HG03108 (cell line): Measurements from ENCODE around the gene TMEM200C.
"Not testable (repeated sequence)": the region's sequence is repeated elsewhere in the genome, so short reads cannot be mapped to it uniquely, and the experiment has no call there.

ENCODE experiments used
- ATAC-seq: cut with Tn5 transposase; IDR thresholded peaks from one replicate; pipeline ENCODE4 v1.9.1; 2021; ENCODE audit warnings: moderate library complexity; ENCODE audit not compliant: unreplicated experiment

Gene TMEM200C

DNA sequence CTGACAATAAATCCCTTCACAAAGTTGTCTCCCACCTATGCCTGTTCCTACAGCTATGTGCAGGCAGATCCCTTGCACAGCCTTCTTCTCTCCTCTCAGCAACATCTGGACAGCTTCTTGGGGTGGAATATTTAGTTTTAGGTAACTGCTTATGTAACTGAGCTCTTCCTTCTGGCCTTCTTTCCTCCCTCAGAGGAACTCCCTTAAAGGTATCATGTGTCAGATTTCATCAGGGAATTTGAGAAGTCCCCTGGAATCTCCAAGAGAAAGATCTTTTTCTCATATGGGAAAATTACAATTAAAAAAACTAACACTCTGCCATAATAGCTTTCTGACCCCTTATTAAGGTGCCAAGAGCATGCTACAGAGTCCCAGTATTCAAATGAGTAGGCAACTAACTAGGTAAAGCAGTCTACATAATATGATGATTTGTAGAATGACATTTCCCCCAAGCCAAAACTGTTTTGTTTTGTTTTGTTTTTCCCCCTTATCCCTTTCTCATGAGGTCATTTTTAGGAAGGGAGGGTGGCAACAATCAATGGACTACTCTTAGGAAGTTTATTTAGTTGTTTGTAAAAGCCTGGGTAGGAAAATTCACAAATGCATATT is 2.4 kb downstream of the TMEM200C start:
- no peak for ATAC-seq

- no peak for ATAC-seq
Measured at GRCh38 chr18:5891854-5892215, 3.5 kb downstream of the TMEM200C start.

DNA sequence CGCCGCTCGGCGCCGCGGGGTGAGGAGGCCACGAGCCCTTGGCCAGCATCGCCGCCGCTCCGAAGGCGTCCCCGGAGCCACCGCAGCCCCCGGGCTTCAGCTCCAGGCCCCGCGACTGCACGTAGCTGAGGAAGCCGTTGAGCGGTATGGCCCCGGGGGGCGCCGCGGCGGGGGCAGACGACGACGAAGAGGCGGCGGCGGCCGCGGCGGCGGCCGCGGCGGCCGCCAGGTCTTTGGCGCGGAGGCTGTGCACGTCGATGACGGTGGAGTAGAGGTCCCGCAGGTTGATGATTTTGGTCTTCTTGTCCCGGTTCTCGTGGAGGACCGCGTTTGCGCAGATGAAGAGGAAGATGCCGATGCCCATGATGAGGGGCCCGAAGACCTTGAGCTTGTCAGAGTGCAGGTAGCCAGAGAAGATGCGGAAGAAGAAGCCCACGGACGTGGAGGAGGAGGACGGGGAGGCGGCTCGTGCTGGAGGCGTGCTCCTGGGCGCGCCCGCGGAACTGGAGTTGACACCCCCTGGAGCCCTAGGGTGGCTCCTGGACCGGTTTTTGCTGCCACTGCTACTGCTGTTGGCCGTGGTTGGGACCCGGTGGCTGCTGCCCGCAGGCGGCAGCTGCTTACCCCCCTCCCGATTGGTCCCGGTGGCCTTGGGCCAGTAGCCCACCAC is 4.0 kb downstream of the TMEM200C start:
- no peak for ATAC-seq

- ATAC-seq, result peak; percentile 73
Measured at GRCh38 chr18:5890331-5891183, 4.8 kb downstream of the TMEM200C start.

- ATAC-seq, result no peak
Measured at GRCh38 chr18:5885361-5885760, 10.0 kb downstream of the TMEM200C start.

DNA sequence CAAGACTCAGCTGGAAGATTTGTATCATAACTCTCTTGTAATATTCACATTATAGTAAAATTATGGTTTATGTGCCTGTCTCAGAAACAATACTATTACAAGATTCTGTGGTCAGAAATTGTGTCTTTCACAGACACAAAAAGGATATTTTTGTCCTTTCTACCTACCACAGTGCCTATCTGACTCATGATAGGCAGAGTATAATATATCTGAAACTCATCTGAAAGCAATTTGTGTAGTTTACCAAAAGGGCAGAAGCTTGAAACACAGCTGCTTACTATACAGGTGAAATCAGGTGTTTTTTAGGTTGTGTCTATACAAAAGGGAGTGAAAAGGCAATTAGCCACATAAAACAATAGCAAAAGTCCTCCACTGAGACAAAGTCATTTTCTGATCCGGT is 10.9 kb downstream of the TMEM200C start:
- no peak for ATAC-seq

- ATAC-seq, result no peak
Measured at GRCh38 chr18:5879479-5879882, 15.8 kb downstream of the TMEM200C start.

- no peak for ATAC-seq
Measured at GRCh38 chr18:5876891-5877290, 18.4 kb downstream of the TMEM200C start.

DNA sequence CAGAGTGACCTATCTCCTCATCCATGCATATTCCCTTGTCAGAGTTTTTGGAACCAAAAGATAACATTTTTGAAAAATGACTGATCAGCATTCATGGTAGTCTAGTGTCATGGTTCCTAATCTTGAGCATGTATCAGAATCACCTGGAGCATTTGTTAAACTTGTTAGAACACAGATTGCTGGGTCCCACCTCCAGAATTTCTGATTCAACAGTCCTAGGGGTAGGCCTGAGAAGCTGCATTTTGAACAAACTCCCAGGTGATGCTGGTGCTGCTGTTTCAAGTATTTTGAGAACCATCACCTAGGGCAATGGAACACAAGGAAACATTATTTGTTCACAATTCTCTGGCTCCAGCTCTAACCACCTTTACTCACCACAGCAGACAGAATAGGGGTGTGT is 21.0 kb downstream of the TMEM200C start:
- ATAC-seq, result no peak

DNA sequence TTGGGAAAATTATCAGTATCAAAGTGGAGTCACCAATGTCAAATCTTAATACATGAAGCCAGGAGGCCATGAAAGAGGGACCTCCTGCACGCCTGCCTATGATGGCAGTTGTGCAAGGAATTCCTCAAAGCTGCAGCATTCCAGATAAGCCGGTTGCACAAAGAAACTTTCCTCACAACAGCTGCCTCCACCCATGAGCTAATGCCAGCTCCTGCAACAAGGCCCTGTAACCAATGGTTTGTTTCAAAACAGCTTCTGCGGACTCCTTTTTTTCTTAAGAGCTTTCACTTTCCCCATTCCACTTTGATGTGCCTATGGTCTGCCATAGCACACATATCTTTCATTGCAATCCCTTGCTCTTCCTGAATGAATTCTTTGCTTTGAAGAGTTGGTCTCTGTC is 22.4 kb downstream of the TMEM200C start:
- no peak for ATAC-seq

DNA sequence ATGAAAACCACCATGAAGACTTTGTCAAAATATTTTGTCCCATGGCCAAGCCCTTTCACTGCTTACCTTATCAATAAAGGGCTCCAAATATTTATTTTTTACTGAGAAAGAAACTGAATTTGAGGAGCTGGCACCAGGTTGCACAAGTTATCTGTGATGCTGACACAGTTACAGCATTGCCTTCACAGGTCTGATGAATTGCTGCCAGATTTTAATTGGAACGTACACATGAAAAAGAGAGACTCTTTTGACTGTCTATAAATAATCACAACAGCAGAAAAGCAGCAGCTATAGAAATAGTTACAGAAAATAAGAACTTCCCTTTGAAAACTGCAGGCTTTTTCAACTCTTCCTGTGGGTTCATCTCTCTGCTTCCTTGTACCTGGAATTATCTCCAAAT is 23.9 kb downstream of the TMEM200C start:
- ATAC-seq, result no peak

GRCh38 chr18:5868218-5868854 is 27.0 kb downstream of the TMEM200C start:
- peak; percentile 77 for ATAC-seq

DNA sequence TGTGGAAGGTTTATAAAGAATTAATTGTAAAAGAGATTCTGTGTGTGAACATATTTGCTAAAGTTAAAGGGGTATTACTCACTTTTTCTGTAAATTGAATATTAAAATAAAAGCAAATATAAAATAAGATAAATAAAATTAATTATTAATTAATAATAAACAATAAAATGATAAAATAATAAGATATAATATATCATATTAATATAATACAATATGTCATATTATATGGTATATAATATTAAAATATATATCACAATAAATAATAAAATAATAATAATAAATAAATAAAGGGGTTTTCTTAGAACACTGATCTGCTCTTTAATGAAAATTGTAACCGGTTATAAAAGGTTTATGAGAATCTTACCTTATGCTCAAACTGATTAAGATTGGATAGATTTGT is 29.8 kb downstream of the TMEM200C start:
- ATAC-seq, result no peak

GRCh38 chr18:5862127-5862526 is 33.2 kb downstream of the TMEM200C start:
- not testable (repeated sequence) for ATAC-seq

GRCh38 chr18:5857180-5857579 is 38.1 kb downstream of the TMEM200C start:
- no peak for ATAC-seq

DNA sequence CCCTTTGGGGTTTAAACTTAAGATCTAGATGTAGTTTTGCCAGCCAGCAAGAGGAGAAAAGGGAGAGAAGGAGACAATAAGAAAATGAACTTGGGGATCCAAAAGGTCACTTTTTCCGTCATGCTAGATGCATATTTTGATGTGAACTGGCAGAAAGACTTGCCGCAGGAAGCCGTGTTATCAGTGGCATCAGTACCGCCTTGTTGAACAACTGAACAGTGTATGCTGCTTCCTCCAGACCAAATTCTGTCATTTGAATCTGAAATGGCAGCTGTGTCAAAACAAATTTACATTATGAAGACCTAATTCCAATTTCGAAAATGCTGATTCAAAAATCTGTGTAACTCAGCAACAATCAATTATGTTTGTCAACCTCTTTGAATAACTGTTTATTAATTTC is 42.1 kb downstream of the TMEM200C start:
- no peak for ATAC-seq

DNA sequence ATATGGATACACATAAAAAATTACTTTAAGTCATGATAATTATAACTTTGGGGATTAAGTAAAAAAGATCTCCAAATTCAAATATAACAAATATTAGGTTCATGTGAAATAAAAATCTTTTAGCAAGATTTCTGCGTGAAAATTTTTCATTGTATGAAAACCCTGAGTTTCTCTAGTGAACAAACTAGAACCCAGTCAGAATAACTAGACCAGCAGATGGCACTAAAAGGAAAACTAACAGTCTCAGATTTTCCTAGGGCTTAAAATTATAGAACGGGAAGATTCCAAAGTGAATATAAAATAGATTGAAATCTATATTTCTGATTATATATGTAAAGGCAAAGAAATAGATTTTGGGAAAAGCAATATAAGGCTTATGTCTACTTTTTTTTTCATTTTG is 43.3 kb downstream of the TMEM200C start:
- ATAC-seq, result no peak

GRCh38 chr18:5842653-5843052 is 52.7 kb downstream of the TMEM200C start:
- ATAC-seq, result no peak

DNA sequence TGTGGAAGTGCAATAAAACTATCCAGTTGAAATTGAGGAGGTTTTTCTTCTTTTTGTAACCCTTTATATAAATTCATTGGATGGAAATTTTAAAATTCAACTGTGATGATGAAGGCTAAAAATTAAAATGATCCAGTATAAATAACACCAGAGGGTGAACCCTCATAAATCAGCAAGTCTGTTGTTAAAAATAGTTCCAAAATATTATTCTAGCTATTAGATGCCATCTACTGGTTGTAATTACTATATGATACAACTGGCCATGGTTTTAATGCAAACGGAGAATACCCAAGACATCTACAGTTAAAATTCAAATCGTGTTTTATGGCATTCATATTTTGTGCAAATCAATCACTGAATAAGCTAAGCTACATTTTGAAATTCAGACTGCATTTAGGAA is 53.8 kb downstream of the TMEM200C start:
- ATAC-seq, result no peak

GRCh38 chr18:5840547-5840946 is 54.8 kb downstream of the TMEM200C start:
- ATAC-seq, result no peak

- no peak for ATAC-seq
Measured at GRCh38 chr18:5840025-5840424, 55.3 kb downstream of the TMEM200C start.

- ATAC-seq, result no peak
Measured at GRCh38 chr18:5839102-5839501, 56.2 kb downstream of the TMEM200C start.
